GM21619 (cell line): ENCODE measurements around the gene CCDC187.
"Not testable (repeated sequence)": the region's sequence is repeated elsewhere in the genome, so short reads cannot be mapped to it uniquely, and the experiment has no call there.

Source experiments
- ATAC-seq: cut with Tn5 transposase; IDR thresholded peaks from one replicate; pipeline ENCODE4 v1.9.1; 2021; ENCODE audit not compliant: unreplicated experiment

Gene CCDC187

GRCh38 chr9:136244969-136245218, 59.0 kb downstream of the CCDC187 start:
- ATAC-seq: no peak

- ATAC-seq: peak; percentile 33
These were observed 59.5 kb downstream of the CCDC187 start for GRCh38 chr9:136244122-136244968.

DNA sequence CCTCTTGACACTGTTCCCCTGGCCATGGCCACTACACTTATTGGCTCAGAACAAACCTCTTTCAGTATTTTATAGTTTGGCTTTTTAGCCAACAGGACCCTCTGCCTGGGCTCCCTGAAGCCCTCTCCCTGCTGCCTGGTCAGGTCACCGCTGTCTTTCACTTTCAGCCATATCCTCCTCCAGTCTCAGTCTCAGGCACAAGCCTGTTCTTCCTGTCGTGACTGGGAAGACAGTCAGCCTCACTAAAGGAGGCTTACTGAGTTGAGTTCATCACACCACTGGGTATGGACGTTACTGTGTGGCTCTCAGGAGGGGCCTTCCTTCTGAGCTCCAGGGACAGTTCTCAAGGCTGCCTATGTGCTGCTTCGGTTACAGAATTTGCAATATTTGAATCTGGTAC, 60.3 kb downstream of the CCDC187 start:
- no peak for ATAC-seq

GRCh38 chr9:136242918-136243525, 60.9 kb downstream of the CCDC187 start:
- no peak for ATAC-seq

GRCh38 chr9:136242248-136242647, 61.6 kb downstream of the CCDC187 start:
- ATAC-seq: no peak

DNA sequence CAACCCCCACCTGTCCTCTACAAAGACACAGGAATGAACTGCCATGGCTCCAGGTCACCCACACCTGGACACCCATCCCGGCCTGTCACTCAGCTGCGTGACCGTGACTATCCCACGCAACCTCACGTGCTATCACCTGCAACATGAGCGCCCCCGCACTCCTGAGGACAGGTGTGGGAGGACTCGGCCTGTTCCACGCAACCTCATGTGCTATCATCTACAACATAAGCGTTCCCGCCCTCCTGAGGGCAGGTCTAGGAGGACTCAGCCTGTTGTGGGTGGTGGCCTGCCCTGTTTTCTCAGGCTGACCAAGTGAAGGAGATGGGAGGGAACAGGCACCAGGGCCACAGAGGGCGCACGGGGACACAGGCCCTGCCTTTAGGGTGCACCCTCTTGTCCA, 62.4 kb downstream of the CCDC187 start:
- ATAC-seq: no peak

GRCh38 chr9:136240941-136241340, 63.0 kb downstream of the CCDC187 start:
- ATAC-seq: no peak

DNA sequence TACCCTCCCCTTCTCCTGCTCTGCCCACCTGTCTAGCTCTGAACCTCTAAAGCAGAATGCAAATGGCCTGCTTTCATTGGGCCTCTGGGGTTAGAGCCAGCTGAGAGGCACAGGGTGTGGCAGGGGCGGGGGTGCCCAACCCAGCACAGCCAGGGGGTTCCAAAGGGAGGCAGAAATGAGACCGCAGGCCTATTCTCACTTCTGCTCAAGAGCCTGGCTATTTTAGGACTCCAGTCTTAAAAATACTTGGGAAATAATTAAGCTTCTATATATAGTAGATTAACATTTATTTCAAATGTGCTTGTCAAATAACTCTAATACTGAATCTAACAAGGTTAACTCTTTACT, 63.9 kb downstream of the CCDC187 start:
- no peak for ATAC-seq

DNA sequence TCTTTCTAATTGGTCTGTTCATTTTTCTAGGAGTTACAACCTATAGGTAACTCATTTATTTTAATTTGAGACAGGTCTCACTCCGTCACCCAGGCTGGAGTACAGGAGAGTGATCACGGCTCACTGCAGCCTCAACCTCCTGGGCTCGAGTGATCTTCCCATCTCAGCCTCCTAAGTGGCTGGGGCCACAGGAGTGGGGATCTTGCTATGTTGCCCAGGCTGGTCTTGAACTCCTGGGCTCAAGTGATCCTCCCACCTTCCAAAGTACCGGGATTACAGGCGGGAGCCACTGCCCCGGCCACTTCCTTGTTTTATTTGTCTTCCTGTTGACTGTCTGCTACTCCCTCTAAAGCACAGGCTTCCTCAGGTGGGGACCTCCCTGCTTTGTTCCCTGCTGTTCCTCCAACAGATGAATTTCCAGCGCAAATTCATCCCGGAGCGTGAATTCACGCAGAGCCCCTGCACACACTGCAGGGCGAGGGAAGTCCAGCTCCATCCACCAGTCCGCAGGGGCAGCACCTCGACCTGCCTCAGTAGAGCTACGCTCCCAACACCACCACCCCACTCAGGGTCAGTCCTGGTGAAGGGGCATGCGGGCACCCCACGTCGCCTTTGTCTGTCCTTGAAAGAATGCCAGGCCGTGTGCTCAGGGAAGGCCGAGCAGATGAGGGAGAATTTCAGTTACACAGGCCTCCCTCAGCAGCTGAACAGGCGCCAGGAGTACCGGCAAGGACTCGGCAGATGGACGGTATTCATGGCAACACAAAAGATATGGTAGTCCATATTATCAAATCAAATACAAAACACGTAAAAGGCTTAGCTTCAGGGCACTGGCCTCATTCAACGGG, 64.5 kb downstream of the CCDC187 start:
- no peak for ATAC-seq

DNA sequence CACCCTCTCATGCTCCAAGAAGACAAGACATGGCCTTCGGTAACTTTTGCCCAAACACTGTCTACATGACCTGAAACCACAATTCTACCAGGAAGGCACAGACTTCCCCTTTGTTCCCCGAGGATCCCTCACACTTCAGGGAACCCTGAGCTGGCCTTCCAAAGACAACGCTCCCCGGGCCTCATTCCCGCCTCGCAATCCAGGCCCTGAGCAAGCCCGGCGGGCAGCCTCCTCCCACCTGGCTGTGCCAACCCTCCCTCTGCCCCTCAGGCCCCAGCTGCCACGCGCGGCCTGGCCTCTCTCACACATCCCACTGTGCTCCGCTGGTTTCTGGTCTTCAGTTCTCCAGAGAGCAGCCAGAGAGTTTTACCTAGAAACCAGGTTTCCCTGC, 65.6 kb downstream of the CCDC187 start:
- no peak for ATAC-seq

GRCh38 chr9:136237486-136238341, 66.2 kb downstream of the CCDC187 start:
- no peak for ATAC-seq

DNA sequence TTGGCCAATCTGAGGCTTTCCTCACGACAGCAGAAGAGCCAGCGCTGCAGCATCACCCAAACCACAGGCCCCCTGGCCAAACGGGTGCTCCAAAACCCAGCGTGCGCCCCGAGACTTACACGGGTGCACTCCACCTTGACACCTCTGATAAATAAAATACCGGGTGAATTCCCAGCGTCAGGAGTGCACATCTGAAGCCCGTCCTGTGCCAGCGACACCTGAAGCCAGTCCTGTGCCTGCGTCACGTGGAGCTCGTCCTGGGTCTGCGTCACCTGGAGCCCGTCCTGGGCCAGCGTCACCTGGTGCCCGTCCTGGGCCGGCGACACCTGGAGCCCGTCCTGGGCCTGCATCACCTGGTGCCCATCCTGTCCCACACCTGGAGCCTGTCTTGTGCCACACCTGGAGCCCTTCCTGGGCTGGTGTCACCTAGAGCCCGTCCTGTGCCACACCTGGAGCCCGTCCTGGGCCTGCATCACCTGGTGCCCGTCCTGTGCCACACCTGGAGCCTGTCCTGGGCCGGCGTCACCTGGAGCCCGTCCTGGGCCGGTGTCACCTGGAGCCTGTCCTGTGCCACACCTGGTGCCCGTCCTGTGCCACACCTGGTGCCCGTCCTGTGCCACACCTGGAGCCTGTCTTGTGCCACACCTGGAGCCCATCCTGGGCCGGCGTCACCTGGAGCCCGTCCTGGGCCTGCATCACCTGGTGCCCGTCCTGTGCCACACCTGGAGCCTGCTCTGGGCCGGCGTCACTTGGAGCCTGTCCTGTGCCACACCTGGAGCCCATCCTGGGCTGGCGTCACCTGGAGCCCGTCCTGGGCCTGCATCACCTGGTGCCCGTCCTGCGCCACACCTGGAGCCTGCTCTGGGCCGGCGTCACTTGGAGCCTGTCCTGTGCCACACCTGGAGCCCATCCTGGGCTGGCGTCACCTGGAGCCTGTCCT, 67.2 kb downstream of the CCDC187 start:
- ATAC-seq: not testable (repeated sequence)

GRCh38 chr9:136235709-136236455, 68.0 kb downstream of the CCDC187 start:
- no peak for ATAC-seq

DNA sequence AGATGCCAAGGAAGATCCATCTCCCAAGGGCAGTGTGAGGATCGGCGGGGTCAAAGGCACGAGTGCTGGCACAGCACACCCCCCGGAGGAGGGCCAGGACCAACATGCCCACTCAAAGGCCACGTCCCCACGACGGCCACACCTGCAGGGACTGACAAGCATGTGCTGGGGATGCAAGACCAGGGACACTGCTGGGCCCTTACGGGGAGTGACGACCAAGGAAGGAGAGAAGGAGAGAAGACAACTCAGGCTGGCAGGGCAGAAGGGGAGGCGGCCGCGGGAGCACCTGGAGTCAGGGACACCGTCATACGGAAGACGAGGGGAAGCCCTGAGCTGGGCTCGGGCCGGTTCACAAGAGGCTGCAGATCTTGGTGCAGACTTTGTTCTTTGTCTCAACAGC, 68.7 kb downstream of the CCDC187 start:
- no peak for ATAC-seq

DNA sequence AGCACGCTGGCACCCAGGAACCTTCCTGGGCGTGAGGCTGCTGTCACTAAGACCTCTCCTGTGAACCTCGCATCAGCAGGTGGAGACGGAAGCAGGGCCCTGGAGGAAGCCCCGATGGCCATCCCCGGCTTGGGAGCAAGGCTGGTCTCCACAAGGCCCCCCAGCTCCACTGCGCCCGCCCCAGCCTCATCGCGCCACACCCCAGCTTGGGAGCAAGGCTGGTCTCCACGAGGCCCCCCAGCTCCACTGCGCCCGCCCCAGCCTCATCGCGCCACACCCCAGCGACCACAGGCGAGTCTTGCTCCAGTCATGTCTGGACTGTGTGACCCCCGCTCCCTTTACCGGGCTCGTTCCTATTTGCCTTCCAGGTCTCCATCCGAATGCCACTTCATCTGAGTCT, 69.3 kb downstream of the CCDC187 start:
- no peak for ATAC-seq

- ATAC-seq: no peak
These were observed 70.0 kb downstream of the CCDC187 start for GRCh38 chr9:136233868-136234267.

GRCh38 chr9:136233411-136233810, 70.5 kb downstream of the CCDC187 start:
- no peak for ATAC-seq

DNA sequence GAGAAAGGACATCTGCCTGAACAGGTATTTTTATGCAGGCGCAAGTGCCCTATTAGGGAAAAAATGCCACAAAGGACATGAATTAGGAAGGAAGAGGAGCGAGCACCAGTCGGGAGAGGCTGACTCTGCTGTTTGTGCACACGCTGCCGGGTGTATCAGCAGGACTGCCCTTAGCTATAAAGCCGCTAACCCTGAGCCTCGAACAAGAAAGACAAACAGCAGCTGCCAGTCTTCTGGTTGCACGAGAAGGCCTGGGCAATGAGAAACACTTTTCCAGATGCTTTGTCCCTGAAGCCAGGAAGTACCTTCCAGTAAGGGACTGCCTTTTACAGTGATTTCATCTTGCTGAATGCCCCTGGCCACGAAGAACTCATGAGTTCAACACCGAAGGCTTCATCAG, 70.9 kb downstream of the CCDC187 start:
- no peak for ATAC-seq
